Mammary epithelial cell (primary cell): ENCODE data around the gene PRR30.

Experiments used
- EZH2 ChIP-seq: IDR thresholded peaks from 2 replicates; pipeline ENCODE4 v1.6.1; 2012; ENCODE audit warnings: low read length, inconsistent platforms, borderline replicate concordance
- TF ChIP-seq, protein P1 (sequence below), 2 donors: IDR thresholded peaks in 1 of 2; conservative IDR thresholded peaks in 1 of 2; 2 replicates each; pipeline ENCODE4 v1.5.1; 2011 to 2012; ENCODE audit warnings: inconsistent platforms in 2 of 2, low read length in 2 of 2, mild to moderate bottlenecking in 2 of 2, control low read depth in 1 of 2, low read depth in 1 of 2; ENCODE audit not compliant: insufficient read depth in 1 of 2; ENCODE audit errors: extremely low read depth in 1 of 2

DNA sequence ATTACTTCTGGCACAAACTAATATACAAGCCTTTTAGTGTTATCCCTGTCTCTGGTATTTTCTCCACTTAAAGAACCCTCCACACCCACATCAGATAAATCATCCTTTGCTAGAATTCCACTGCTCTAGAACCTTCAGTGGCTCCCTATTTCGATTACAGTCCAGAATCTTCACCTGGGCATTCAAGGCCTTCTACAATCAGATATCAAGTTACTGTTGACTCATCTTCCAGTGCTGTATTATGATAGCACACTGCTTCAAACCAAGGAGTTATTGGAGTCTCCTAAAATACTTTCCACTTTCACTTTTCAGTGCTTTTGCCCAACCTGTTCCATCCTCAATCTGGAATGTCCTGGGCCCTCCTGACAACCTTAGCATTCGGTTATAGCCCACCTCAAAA, 23.7 kb downstream of the PRR30 start:
- TF ChIP-seq EZH2, result no peak
- TF ChIP-seq, protein P1, sequence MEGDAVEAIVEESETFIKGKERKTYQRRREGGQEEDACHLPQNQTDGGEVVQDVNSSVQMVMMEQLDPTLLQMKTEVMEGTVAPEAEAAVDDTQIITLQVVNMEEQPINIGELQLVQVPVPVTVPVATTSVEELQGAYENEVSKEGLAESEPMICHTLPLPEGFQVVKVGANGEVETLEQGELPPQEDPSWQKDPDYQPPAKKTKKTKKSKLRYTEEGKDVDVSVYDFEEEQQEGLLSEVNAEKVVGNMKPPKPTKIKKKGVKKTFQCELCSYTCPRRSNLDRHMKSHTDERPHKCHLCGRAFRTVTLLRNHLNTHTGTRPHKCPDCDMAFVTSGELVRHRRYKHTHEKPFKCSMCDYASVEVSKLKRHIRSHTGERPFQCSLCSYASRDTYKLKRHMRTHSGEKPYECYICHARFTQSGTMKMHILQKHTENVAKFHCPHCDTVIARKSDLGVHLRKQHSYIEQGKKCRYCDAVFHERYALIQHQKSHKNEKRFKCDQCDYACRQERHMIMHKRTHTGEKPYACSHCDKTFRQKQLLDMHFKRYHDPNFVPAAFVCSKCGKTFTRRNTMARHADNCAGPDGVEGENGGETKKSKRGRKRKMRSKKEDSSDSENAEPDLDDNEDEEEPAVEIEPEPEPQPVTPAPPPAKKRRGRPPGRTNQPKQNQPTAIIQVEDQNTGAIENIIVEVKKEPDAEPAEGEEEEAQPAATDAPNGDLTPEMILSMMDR (conservative IDR thresholded peaks at IDR 0.05 in 1 of 2, IDR thresholded peaks at IDR 0.05 in 1 of 2; ENCODE audit: extremely low read depth in 1 of 2, insufficient read depth in 1 of 2, low read depth in 1 of 2, low read length in 2 of 2), result no peak
